Epithelial cell of esophagus (primary cell): ENCODE data around the gene CFAP44.
"Not testable (repeated sequence)": the region's sequence is repeated elsewhere in the genome, so short reads cannot be mapped to it uniquely, and the experiment has no call there.

Source experiments
- DNase-seq: peaks from one replicate; pipeline ENCODE4 v3.0.0; 2010; ENCODE audit warnings: low read depth
- H3K4me3 ChIP-seq: 2 replicates; pipeline ENCODE4 v1.5.1; 2011; ENCODE audit warnings: mild to moderate bottlenecking, low read length, control low read depth
- CTCF ChIP-seq: IDR thresholded peaks from 2 replicates; pipeline ENCODE4 v1.5.1; 2011; ENCODE audit warnings: low read depth, mild to moderate bottlenecking, low read length, control low read depth, inconsistent platforms; ENCODE audit not compliant: insufficient read depth; ENCODE audit errors: missing control alignments

The CFAP44 gene

GRCh38 chr3:113441051-113441770 is at the start of gene CFAP44:
CFAP44 (minus strand) TSS chr3:113441493; CDS start chr3:113433664, 7,829 bp downstream.
- DNase-seq = peak; percentile 54
- TF ChIP-seq CTCF = no peak
- H3K4me3 ChIP-seq = peak within 1 kb of the TSS; percentile 34

- no peak overlapping the region for H3K4me3 ChIP-seq
- no peak for TF ChIP-seq CTCF
- peak; percentile 40 for DNase-seq
These were observed 43.9 kb upstream of the CFAP44 start for GRCh38 chr3:113485161-113485609.

GRCh38 chr3:113468539-113468938 is 27.2 kb upstream of the CFAP44 start:
- no peak for DNase-seq
- TF ChIP-seq CTCF = no peak
- H3K4me3 ChIP-seq = no peak overlapping the region

- no peak for DNase-seq
- H3K4me3 ChIP-seq = no peak overlapping the region
- TF ChIP-seq CTCF = no peak
These were observed 20.2 kb upstream of the CFAP44 start for GRCh38 chr3:113461488-113461887.

GRCh38 chr3:113458554-113458953 is 17.3 kb upstream of the CFAP44 start:
- DNase-seq, H3K4me3 ChIP-seq: not testable (repeated sequence)

GRCh38 chr3:113455446-113455845 is 14.2 kb upstream of the CFAP44 start:
- no peak overlapping the region for H3K4me3 ChIP-seq
- TF ChIP-seq CTCF = no peak
- no peak for DNase-seq

GRCh38 chr3:113454630-113455029 is 13.3 kb upstream of the CFAP44 start:
- DNase-seq = no peak
- H3K4me3 ChIP-seq = no peak overlapping the region
- no peak for TF ChIP-seq CTCF
